GM12878 (cell line): Measurements from ENCODE around the gene ZMYND15.

Source experiments
- CBX5 ChIP-seq: sonication (generic); IDR thresholded peaks from 2 replicates; pipeline ENCODE4 v1.6.1; 2016; ENCODE audit warnings: low read depth, moderate library complexity, mild to moderate bottlenecking, inconsistent platforms
- CTCF ChIP-seq, 3 experiments: IDR thresholded peaks in 2 of 3; conservative IDR thresholded peaks in 1 of 3; 2 replicates each; pipeline ENCODE4 v1.5.1; 2011; ENCODE audit warnings: low read depth in 3 of 3, low read length in 3 of 3, mild to moderate bottlenecking in 3 of 3, control low read depth in 2 of 3, moderate library complexity in 2 of 3, inconsistent platforms in 1 of 3, mixed read lengths in 1 of 3; ENCODE audit not compliant: control insufficient read depth in 2 of 3, insufficient read depth in 1 of 3; ENCODE audit errors: extremely low read depth in 1 of 3
- EP300 ChIP-seq, 2 experiments: fragments of 150-350 bp in 1 of 2; IDR thresholded peaks; 2 replicates each; pipeline ENCODE4 v1.6.1; 2011 to 2012; ENCODE audit warnings: low read depth in 2 of 2, low read length in 2 of 2, borderline replicate concordance in 1 of 2, improper control_type of control experiment in 1 of 2, inconsistent platforms in 1 of 2; ENCODE audit not compliant: control insufficient read depth in 1 of 2
- ESRRA ChIP-seq: IDR thresholded peaks from 2 replicates; pipeline ENCODE4 v1.6.1; 2012; ENCODE audit warnings: mild to moderate bottlenecking, low read length, improper control_type of control experiment
- HCFC1 ChIP-seq: fragments of 150-350 bp; IDR thresholded peaks from 2 replicates; pipeline ENCODE4 v1.6.1; 2014; ENCODE audit warnings: low read length
- MTA2 ChIP-seq: fragments of 450-650 bp; IDR thresholded peaks from 2 replicates; pipeline ENCODE4 v1.6.1; 2016; ENCODE audit warnings: low read depth, mild to moderate bottlenecking, moderate library complexity
- NFXL1 ChIP-seq: fragments of 450-650 bp; IDR thresholded peaks from 2 replicates; pipeline ENCODE4 v1.6.1; 2017; ENCODE audit warnings: antibody characterized with exemption, mild to moderate bottlenecking, borderline replicate concordance
- NFYB ChIP-seq: IDR thresholded peaks from 2 replicates; pipeline ENCODE4 v1.6.1; 2011; ENCODE audit warnings: low read depth, mild to moderate bottlenecking, low read length, improper control_type of control experiment, moderate library complexity; ENCODE audit not compliant: insufficient read depth
- SIN3A ChIP-seq: IDR thresholded peaks from 2 replicates; pipeline ENCODE4 v1.6.1; 2012; ENCODE audit warnings: low read depth, low read length, improper control_type of control experiment
- SUPT20H ChIP-seq: IDR thresholded peaks from 2 replicates; pipeline ENCODE4 v1.6.1; 2011; ENCODE audit warnings: low read depth, mild to moderate bottlenecking, low read length, moderate library complexity, borderline replicate concordance; ENCODE audit not compliant: control insufficient read depth
- YY1 ChIP-seq: IDR thresholded peaks from 2 replicates; pipeline ENCODE4 v1.6.1; 2011; ENCODE audit warnings: low read depth, mild to moderate bottlenecking, low read length

DNA sequence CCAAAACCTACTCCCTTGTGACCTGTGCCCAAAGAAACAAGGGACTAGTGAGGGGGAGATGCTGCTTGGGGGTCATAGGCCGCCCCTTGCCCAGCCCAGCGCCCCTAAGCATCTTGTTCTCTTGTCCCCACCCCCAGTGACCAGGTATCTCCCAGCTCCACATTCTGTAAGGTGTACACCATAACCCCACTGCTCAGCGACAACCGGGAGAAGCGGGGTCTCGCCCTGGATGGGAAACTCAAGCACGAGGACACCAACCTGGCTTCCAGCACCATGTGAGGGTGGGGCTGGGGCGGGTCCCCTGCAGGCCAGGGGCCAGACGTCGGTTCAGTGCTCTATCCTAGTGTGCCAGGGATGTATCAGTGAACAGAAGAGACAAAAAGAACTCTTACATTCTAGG is 20.5 kb upstream of the ZMYND15 start:
- no peak for TF ChIP-seq CTCF (IDR thresholded peaks at IDR 0.05 in 2 of 3, conservative IDR thresholded peaks at IDR 0.05 in 1 of 3; ENCODE audit: control insufficient read depth in 2 of 3, extremely low read depth in 1 of 3, insufficient read depth in 1 of 3, low read depth in 3 of 3, low read length in 3 of 3)
- TF ChIP-seq HCFC1, result no peak
- no peak for TF ChIP-seq EP300 (IDR thresholded peaks at IDR 0.05; ENCODE audit: borderline replicate concordance in 1 of 2, control insufficient read depth in 1 of 2, low read depth in 2 of 2, low read length in 2 of 2)
- no peak for TF ChIP-seq SIN3A
- TF ChIP-seq NFYB, result no peak
- no peak for TF ChIP-seq NFXL1
- no peak for TF ChIP-seq CBX5
- no peak for TF ChIP-seq YY1
- no peak for TF ChIP-seq SUPT20H
- TF ChIP-seq MTA2, result no peak
- TF ChIP-seq ESRRA, result no peak
